Suppressor macrophage treated with lipopolysaccharide for 1 hour (primary cell): ENCODE data around the gene CINP.
A peak's percentile ranks its signal among the peaks of the same experiment; 100 is the strongest.
"Not testable (repeated sequence)": the region's sequence is repeated elsewhere in the genome, so short reads cannot be mapped to it uniquely, and the experiment has no call there.

Experiments used
- DNase-seq, 3 donors: peaks; one replicate each; pipeline ENCODE4 v3.0.0-alpha.2; 2020 to 2022

The CINP gene

GRCh38 chr14:102320033-102320660 lies 42.5 kb downstream of the CINP start:
- peak; percentile 31 to 45 (median 31) for DNase-seq

- peak; percentile 95 to 97 (median 97) for DNase-seq
These were observed 43.2 kb downstream of the CINP start, which contains the start of gene ZNF839 for GRCh38 chr14:102319351-102320032. Gene ZNF839, plus strand, starts transcription at chr14:102319746. Its CDS starts 20 bp downstream, at chr14:102319766.

- DNase-seq: no peak
These were observed 43.9 kb downstream of the CINP start for GRCh38 chr14:102318781-102319276.

GRCh38 chr14:102317564-102318248 lies 45.0 kb downstream of the CINP start:
- DNase-seq: peak; percentile 21 to 29 (median 27)

GRCh38 chr14:102316743-102317563 lies 45.7 kb downstream of the CINP start:
- DNase-seq: peak; percentile 93 to 95 (median 94)

- peak; percentile 48 to 67 (median 66) for DNase-seq
These were observed 46.4 kb downstream of the CINP start for GRCh38 chr14:102316338-102316742.

- no peak for DNase-seq
These were observed 47.6 kb downstream of the CINP start for GRCh38 chr14:102315121-102315520.

GRCh38 chr14:102314242-102315011 lies 48.3 kb downstream of the CINP start:
- DNase-seq: peak; percentile 81 to 92 (median 88)

GRCh38 chr14:102304611-102305506 lies 57.8 kb downstream of the CINP start, which contains the start of gene MOK:
Gene MOK, minus strand, starts transcription at chr14:102305164. Its CDS starts 196 bp downstream, at chr14:102304968.
- peak; percentile 97 to 99 (median 98) for DNase-seq

- DNase-seq: no peak
These were observed 59.0 kb downstream of the CINP start for GRCh38 chr14:102303664-102304063.

- DNase-seq: not testable (repeated sequence)
These were observed 64.2 kb downstream of the CINP start for GRCh38 chr14:102298303-102299070.
